Uterus (tissue), 2 donors: Measurements from ENCODE around the gene MAP3K8.

Experiments used
- POLR2A ChIP-seq, 2 donors: fragments of 450-650 bp; IDR thresholded peaks; one replicate each; pipeline ENCODE4 v1.6.1; 2016; ENCODE audit warnings: antibody characterized with exemption in 2 of 2, mild to moderate bottlenecking in 1 of 2, moderate library complexity in 1 of 2
- TF ChIP-seq, protein P1 (sequence below), 4 experiments: fragments of 200-600 bp in 2 of 4; fragments of 450-650 bp in 2 of 4; sonication (generic) in 2 of 4; IDR thresholded peaks; one replicate each; pipeline ENCODE4 v1.5.1; 2016 to 2019; ENCODE audit warnings: antibody characterized with exemption in 4 of 4, mild to moderate bottlenecking in 2 of 4, moderate library complexity in 1 of 4

DNA sequence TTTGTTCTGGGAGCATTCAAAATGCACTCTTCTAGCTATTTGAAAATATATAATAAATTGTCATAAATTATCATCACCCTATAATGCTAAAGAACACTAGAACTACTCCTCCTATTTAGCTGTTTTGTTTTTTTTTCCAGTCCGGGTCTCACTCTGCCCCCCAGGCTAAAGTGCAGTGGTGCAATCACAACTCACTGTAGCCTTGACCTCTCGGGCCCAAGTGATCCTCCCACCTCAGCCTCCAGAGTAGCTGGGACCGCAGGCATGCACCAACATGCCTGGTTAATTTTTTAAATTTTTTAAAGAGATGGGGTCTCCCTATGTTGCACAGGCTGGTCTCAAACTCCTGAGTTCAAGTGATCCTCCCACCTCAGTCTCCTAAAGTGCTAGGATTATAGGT, 43.8 kb upstream of the MAP3K8 start:
- TF ChIP-seq POLR2A (IDR thresholded peaks at IDR 0.05): no peak
- TF ChIP-seq, protein P1, sequence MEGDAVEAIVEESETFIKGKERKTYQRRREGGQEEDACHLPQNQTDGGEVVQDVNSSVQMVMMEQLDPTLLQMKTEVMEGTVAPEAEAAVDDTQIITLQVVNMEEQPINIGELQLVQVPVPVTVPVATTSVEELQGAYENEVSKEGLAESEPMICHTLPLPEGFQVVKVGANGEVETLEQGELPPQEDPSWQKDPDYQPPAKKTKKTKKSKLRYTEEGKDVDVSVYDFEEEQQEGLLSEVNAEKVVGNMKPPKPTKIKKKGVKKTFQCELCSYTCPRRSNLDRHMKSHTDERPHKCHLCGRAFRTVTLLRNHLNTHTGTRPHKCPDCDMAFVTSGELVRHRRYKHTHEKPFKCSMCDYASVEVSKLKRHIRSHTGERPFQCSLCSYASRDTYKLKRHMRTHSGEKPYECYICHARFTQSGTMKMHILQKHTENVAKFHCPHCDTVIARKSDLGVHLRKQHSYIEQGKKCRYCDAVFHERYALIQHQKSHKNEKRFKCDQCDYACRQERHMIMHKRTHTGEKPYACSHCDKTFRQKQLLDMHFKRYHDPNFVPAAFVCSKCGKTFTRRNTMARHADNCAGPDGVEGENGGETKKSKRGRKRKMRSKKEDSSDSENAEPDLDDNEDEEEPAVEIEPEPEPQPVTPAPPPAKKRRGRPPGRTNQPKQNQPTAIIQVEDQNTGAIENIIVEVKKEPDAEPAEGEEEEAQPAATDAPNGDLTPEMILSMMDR (IDR thresholded peaks at IDR 0.05): no peak
